HG03196 (cell line): ENCODE results near the gene RNLS.

Source experiments
- ATAC-seq: cut with Tn5 transposase; IDR thresholded peaks from one replicate; pipeline ENCODE4 v1.9.1; 2021; ENCODE audit not compliant: unreplicated experiment

Gene RNLS

GRCh38 chr10:88582806-88583583 is at the start of gene RNLS:
TSS of gene RNLS (minus strand) at chr10:88583318.
- peak; percentile 82 for ATAC-seq

GRCh38 chr10:88624840-88625239 is 41.7 kb upstream of the RNLS start:
- ATAC-seq: no peak

- ATAC-seq: no peak
Observed at GRCh38 chr10:88623835-88624234, 40.7 kb upstream of the RNLS start.

GRCh38 chr10:88620441-88620840 is 37.3 kb upstream of the RNLS start:
- ATAC-seq: no peak

GRCh38 chr10:88618496-88618895 is 35.4 kb upstream of the RNLS start:
- ATAC-seq: no peak

- no peak for ATAC-seq
Observed at GRCh38 chr10:88617772-88618300, 34.7 kb upstream of the RNLS start.

GRCh38 chr10:88616250-88616977 is 33.3 kb upstream of the RNLS start:
- ATAC-seq: no peak

- ATAC-seq: no peak
Observed at GRCh38 chr10:88608780-88609179, 25.7 kb upstream of the RNLS start.

- ATAC-seq: no peak
Observed at GRCh38 chr10:88608052-88608732, 25.1 kb upstream of the RNLS start.

- peak; percentile 86 for ATAC-seq
Observed at GRCh38 chr10:88598055-88598454, 14.9 kb upstream of the RNLS start.

- no peak for ATAC-seq
Observed at GRCh38 chr10:88594482-88594881, 11.4 kb upstream of the RNLS start.

GRCh38 chr10:88592906-88593305 is 9.8 kb upstream of the RNLS start:
- no peak for ATAC-seq

- ATAC-seq: no peak
Observed at GRCh38 chr10:88592381-88592780, 9.3 kb upstream of the RNLS start.

GRCh38 chr10:88586462-88586861 is 3.3 kb upstream of the RNLS start, which contains the start of gene LIPJ:
TSS of gene LIPJ (plus strand) at chr10:88586762. CDS start at chr10:88590688, 3,926 bp downstream.
- no peak for ATAC-seq

GRCh38 chr10:88583584-88583957 is 453 bp upstream of the RNLS start:
- ATAC-seq: no peak

GRCh38 chr10:88582411-88582805 is 710 bp downstream of the RNLS start:
- ATAC-seq: no peak

GRCh38 chr10:88565072-88565471 is 18.0 kb downstream of the RNLS start:
- no peak for ATAC-seq

- no peak for ATAC-seq
Observed at GRCh38 chr10:88562152-88562551, 21.0 kb downstream of the RNLS start.

GRCh38 chr10:88557658-88558057 is 25.5 kb downstream of the RNLS start:
- no peak for ATAC-seq

- no peak for ATAC-seq
Observed at GRCh38 chr10:88557256-88557655, 25.9 kb downstream of the RNLS start.

- no peak for ATAC-seq
Observed at GRCh38 chr10:88555190-88555908, 27.8 kb downstream of the RNLS start.
